Lower leg skin (tissue), 4 donors: Measurements from ENCODE around the gene FANCF. TPM values are rescaled to one million over a fixed set of nuclear protein-coding genes. Genes with fewer than 3 reads are reported as not detected.
"Not testable (repeated sequence)": the region's sequence is repeated elsewhere in the genome, so short reads cannot be mapped to it uniquely, and the experiment has no call there.

Experiments used
- DNase-seq, 2 donors: peaks; one replicate each; pipeline ENCODE4 v3.0.0-alpha.2; 2019; ENCODE audit warnings: low spot score in 2 of 2
- H3K4me3 ChIP-seq: fragments of 200-600 bp; sonication (generic); 2 replicates; pipeline ENCODE4 v1.5.1; 2017; ENCODE audit warnings: mild to moderate bottlenecking, low read depth; ENCODE audit not compliant: poor library complexity, severe bottlenecking
- POLR2A ChIP-seq, 2 donors: fragments of 450-650 bp; IDR thresholded peaks; one replicate each; pipeline ENCODE4 v1.6.1; 2016 to 2017; ENCODE audit warnings: antibody characterized with exemption in 2 of 2, mild to moderate bottlenecking in 1 of 2, moderate library complexity in 1 of 2
- WGBS, 2 donors: methylation state at CpG; one replicate each; pipeline ENCODE4 v1.1.5; 2018; 5-methylcytosine and 5-hydroxymethylcytosine counted together
- intact Hi-C: fragments of 100-400 bp; cut with DNase I; formaldehyde crosslinking; loops from one replicate; pipeline ENCODE4 v1.15.0; 2023; ENCODE audit warnings: low total_unique reads
- total RNA-seq, 4 donors: library from RNA; depleted of rRNA; stranded (reverse); fragments of >200 nt; gene quantifications; one replicate each; pipeline ENCODE4 v1.1.0, GENCODE V29; 2016
- TF ChIP-seq, protein P1 (sequence below), 3 donors: fragments of 450-650 bp; IDR thresholded peaks; one replicate each; pipeline ENCODE4 v1.5.1; 2016; ENCODE audit warnings: antibody characterized with exemption in 3 of 3, mild to moderate bottlenecking in 3 of 3, moderate library complexity in 2 of 3

Gene FANCF
- total RNA-seq, 4 donors from 2014 or later, result 6.6 to 12.6 (median 8.6) TPM

GRCh38 chr11:22668005-22668796 is 42.6 kb upstream of the FANCF start:
- 61 to 67% methylated on average over 3 of the region's 3 CpGs for WGBS, 2 donors
- no peak for TF ChIP-seq POLR2A (IDR thresholded peaks at IDR 0.05)
- TF ChIP-seq, protein P1, sequence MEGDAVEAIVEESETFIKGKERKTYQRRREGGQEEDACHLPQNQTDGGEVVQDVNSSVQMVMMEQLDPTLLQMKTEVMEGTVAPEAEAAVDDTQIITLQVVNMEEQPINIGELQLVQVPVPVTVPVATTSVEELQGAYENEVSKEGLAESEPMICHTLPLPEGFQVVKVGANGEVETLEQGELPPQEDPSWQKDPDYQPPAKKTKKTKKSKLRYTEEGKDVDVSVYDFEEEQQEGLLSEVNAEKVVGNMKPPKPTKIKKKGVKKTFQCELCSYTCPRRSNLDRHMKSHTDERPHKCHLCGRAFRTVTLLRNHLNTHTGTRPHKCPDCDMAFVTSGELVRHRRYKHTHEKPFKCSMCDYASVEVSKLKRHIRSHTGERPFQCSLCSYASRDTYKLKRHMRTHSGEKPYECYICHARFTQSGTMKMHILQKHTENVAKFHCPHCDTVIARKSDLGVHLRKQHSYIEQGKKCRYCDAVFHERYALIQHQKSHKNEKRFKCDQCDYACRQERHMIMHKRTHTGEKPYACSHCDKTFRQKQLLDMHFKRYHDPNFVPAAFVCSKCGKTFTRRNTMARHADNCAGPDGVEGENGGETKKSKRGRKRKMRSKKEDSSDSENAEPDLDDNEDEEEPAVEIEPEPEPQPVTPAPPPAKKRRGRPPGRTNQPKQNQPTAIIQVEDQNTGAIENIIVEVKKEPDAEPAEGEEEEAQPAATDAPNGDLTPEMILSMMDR (IDR thresholded peaks at IDR 0.05), result no peak
- intact Hi-C loops, result no loop called here
- no peak overlapping the region for H3K4me3 ChIP-seq
- no peak for DNase-seq

GRCh38 chr11:22666688-22667439 is 41.2 kb upstream of the FANCF start:
- no peak overlapping the region for H3K4me3 ChIP-seq
- intact Hi-C loops, result no loop called here
- TF ChIP-seq, protein P1 (IDR thresholded peaks at IDR 0.05), result no peak
- no peak for TF ChIP-seq POLR2A (IDR thresholded peaks at IDR 0.05)
- WGBS, 2 donors, result 3% methylated on average over 39 of the region's 40 CpGs
- DNase-seq, result no peak

- intact Hi-C loops, result no loop called here
- DNase-seq, result no peak
- TF ChIP-seq POLR2A (IDR thresholded peaks at IDR 0.05), result no peak
- TF ChIP-seq, protein P1 (IDR thresholded peaks at IDR 0.05), result no peak
- 10 to 15% methylated on average over 8 of the region's 8 CpGs for WGBS, 2 donors
- no peak within 1 kb of the TSS for H3K4me3 ChIP-seq
Observed at GRCh38 chr11:22666325-22666687, 40.7 kb upstream of the FANCF start, which contains the start of gene GAS2. TSS of gene GAS2 (plus strand) at chr11:22666611. CDS start at chr11:22674870, 8,259 bp downstream.

- intact Hi-C loops, result no loop called here
- TF ChIP-seq POLR2A (IDR thresholded peaks at IDR 0.05), result no peak
- 91 to 95% methylated on average over 1 of the region's 1 CpG for WGBS, 2 donors
- DNase-seq, result no peak
- no peak overlapping the region for H3K4me3 ChIP-seq
Observed at GRCh38 chr11:22659783-22660182, 34.2 kb upstream of the FANCF start.

- 58 to 59% methylated on average over 1 of the region's 1 CpG for WGBS, 2 donors
- no peak for DNase-seq
- H3K4me3 ChIP-seq, result no peak overlapping the region
- intact Hi-C loops, result no loop called here
- no peak for TF ChIP-seq POLR2A (IDR thresholded peaks at IDR 0.05)
- TF ChIP-seq, protein P1 (IDR thresholded peaks at IDR 0.05), result no peak
Observed at GRCh38 chr11:22657101-22657694, 31.6 kb upstream of the FANCF start.

- intact Hi-C loops, result no loop called here
- H3K4me3 ChIP-seq, result no peak overlapping the region
- DNase-seq, result no peak
- TF ChIP-seq, protein P1 (IDR thresholded peaks at IDR 0.05), result no peak
- no peak for TF ChIP-seq POLR2A (IDR thresholded peaks at IDR 0.05)
Observed at GRCh38 chr11:22656130-22656529, 30.5 kb upstream of the FANCF start.

DNA sequence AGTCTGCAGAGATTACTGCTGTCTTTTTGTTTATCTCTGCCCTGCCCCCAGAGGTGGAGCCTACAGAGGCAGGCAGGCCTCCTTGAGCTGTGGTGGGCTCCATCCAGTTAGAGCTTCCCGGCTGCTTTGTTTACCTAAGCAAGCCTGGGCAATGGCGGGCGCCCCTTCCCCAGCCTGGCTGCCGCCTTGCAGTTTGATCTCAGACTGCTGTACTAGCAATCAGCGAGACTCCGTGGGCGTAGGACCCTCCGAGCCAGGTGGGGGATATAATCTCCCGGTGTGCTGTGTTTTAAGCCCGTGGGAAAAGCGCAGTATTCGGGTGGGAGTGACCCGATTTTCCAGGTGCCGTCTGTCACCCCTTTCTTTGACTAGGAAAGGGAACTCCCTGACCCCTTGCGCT is 26.7 kb upstream of the FANCF start:
- 85 to 86% methylated on average over 14 to 15 of the region's 15 CpGs for WGBS, 2 donors
- intact Hi-C loops, H3K4me3 ChIP-seq: not testable (repeated sequence)
- DNase-seq, result peak in 1 of 2 donors; percentile 72
